HG03196 (cell line): ENCODE data around the gene MOB1A.

Source experiments
- ATAC-seq: cut with Tn5 transposase; IDR thresholded peaks from one replicate; pipeline ENCODE4 v1.9.1; 2021; ENCODE audit not compliant: unreplicated experiment

Gene MOB1A

DNA sequence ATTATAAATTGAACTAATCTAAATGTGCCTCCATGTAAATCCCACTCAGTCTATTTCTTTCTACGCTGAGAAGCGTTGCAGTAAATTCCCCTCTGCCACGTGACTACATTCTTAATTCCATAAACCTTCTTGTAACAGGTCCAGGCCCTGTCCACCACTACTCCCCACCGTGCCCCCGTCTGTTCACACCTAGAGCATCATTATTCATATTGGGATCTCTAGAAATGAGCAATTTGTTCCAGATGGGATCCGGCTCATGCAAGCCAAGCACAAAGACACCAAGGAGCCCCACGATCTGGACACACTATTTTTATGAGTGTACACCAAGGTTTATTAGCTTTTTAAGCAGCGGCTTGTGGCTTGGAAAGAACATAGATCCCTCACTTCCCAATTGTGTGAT lies 69.1 kb downstream of the MOB1A start:
- ATAC-seq = no peak

DNA sequence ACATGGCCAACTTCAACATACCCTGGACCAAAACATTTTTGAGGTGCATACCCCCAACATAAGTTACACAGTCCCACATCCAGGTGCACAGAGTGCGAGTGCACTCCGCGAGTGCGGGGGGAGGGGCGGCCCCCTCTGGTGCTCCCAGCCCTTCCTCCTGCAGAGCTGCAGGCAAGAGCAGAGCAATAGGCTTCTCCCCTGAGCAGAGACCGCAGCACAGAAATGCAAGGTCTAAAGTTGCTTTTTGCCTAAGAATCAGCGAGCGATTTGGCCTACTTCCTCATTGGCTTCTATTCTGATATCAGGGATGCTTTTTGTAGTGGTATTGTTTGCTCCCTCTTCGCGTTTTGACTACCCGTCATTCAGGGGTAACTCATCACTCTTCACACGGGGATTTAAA lies 71.6 kb downstream of the MOB1A start:
- no peak for ATAC-seq

GRCh38 chr2:74105413-74105812 lies 73.3 kb downstream of the MOB1A start:
- ATAC-seq = no peak

- ATAC-seq = no peak
Observed at GRCh38 chr2:74104839-74105238, 73.8 kb downstream of the MOB1A start.

GRCh38 chr2:74103763-74104162 lies 74.9 kb downstream of the MOB1A start:
- ATAC-seq = no peak
